ENCODE results near the gene ATAD2B. TPM values are rescaled to one million over a fixed set of nuclear protein-coding genes. Genes with fewer than 3 reads are reported as not detected.

The ATAD2B gene
- total RNA-seq, 1 donor from 2014 or later = 38.5 TPM

DNA sequence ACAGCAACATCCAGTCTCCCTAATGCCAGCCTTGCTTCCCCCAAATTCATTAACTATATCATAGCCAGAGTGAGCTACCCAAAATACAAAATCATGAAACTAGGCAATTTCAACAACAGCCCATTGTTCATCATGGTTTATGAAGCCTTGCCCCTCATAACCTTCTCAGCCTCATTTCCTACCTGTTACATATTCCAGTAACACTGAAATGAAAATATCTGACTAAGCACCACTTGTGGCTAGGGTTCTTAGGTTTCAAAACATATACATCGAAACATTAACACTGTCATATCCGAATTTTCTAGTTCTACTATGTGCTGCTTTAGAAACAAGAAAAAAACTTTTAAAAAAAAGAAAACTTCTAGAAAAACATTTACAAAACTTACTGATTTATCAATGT, 59.5 kb downstream of the ATAD2B start:
- Histone ChIP-seq H3K27me3 (no peaks in the 10 kb centered on the region), H3K9me3 (no peaks in the 10 kb centered on the region), H3K27ac (no peak overlapping the region), H3K4me1 (no peaks in the 10 kb centered on the region), H3K4me3 (no peak overlapping the region), H3K36me3 (peaks cover 0 to 42% of the 10 kb centered on the region in 2 donors)
- intact Hi-C loops (cut with DNase I) = no loop called here
- no peak for DNase-seq (ENCODE audit: extremely low spot score in 2 of 2)
- no peak for TF ChIP-seq POLR2AphosphoS5 (IDR thresholded peaks at IDR 0.05; ENCODE audit: insufficient read depth in 1 of 2, low read depth in 1 of 2)

DNA sequence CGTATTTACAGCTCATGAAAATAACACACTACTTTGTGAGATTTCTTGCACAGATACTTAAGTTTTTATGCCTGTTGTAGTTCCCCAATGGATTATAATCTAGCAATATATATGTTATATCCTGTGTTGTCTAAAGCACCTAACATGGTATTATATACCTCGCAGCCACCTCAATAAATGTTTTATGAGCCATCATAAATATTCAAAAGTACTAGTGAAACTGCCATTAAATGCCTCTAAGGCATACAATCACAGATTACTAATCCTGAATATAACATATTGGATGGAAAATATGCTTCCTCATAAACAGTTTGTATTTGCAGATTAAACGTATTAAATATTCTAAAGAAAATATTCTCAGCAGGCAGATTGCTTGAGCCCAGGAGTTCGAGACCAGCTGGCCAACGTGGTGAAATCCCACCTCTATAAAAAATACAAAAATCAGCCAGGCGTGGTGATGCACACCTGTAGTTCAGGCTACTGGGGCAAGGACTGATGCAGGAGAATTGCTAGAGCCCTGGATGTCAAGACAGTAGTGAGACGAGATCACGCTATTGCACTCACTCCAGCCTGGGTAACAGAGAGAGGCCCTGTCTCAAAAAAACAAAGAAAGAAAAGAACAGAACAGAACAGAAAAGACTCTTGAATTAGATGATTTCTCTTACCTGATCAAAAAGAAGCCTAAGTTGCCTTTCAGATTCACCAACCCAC, 64.1 kb downstream of the ATAD2B start:
- intact Hi-C loops (cut with DNase I) = no loop called here
- H3K36me3 ChIP-seq = peaks cover 2 to 24% of the 10 kb centered on the region in 2 donors
- TF ChIP-seq POLR2AphosphoS5 (IDR thresholded peaks at IDR 0.05; ENCODE audit: insufficient read depth in 1 of 2, low read depth in 1 of 2) (no peak), POLR2A (IDR thresholded peaks at IDR 0.05) (no peak)
- TF ChIP-seq, protein P1, sequence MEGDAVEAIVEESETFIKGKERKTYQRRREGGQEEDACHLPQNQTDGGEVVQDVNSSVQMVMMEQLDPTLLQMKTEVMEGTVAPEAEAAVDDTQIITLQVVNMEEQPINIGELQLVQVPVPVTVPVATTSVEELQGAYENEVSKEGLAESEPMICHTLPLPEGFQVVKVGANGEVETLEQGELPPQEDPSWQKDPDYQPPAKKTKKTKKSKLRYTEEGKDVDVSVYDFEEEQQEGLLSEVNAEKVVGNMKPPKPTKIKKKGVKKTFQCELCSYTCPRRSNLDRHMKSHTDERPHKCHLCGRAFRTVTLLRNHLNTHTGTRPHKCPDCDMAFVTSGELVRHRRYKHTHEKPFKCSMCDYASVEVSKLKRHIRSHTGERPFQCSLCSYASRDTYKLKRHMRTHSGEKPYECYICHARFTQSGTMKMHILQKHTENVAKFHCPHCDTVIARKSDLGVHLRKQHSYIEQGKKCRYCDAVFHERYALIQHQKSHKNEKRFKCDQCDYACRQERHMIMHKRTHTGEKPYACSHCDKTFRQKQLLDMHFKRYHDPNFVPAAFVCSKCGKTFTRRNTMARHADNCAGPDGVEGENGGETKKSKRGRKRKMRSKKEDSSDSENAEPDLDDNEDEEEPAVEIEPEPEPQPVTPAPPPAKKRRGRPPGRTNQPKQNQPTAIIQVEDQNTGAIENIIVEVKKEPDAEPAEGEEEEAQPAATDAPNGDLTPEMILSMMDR (IDR thresholded peaks at IDR 0.05) = no peak

DNA sequence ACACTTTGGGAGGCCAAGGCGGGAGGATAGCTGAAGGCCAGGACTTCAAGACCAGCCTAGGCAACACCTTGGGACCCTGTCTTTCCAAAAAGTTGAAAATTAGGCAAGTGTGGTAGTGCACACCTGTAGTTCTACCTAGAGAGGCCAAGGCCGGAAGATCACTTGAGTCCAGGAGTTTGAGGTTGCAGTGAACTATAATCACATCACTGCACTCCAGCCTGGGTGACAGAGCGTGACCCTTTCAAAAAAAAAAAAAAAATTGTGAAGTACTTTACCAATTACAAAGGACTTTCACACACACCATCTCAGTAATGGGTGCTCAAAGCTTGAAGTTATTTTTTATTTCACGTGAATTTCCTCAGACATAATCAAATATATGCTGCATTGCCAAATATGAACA, 65.0 kb downstream of the ATAD2B start:
- no peaks in the 10 kb centered on the region for H3K9me3 ChIP-seq
- H3K4me1 ChIP-seq = no peaks in the 10 kb centered on the region
- H3K27me3 ChIP-seq = no peaks in the 10 kb centered on the region
- intact Hi-C loops (cut with DNase I) = no loop called here
- peaks cover 2 to 21% of the 10 kb centered on the region in 2 donors for H3K36me3 ChIP-seq
- no peak for DNase-seq (ENCODE audit: extremely low spot score in 2 of 2)
- H3K27ac ChIP-seq = no peak overlapping the region
- TF ChIP-seq, protein P1 (IDR thresholded peaks at IDR 0.05) = no peak
- TF ChIP-seq POLR2AphosphoS5 (IDR thresholded peaks at IDR 0.05; ENCODE audit: insufficient read depth in 1 of 2, low read depth in 1 of 2) (no peak), POLR2A (IDR thresholded peaks at IDR 0.05) (no peak)
- H3K4me3 ChIP-seq = no peak overlapping the region

More for the DNA sequence above, 64.1 kb downstream of the ATAD2B start:
- no peak overlapping the region for H3K27ac ChIP-seq
- H3K27me3 ChIP-seq = no peaks in the 10 kb centered on the region
- DNase-seq (ENCODE audit: extremely low spot score in 2 of 2) = no peak
- H3K4me3 ChIP-seq = no peak overlapping the region
- H3K9me3 ChIP-seq = no peaks in the 10 kb centered on the region
- H3K4me1 ChIP-seq = no peaks in the 10 kb centered on the region

DNA sequence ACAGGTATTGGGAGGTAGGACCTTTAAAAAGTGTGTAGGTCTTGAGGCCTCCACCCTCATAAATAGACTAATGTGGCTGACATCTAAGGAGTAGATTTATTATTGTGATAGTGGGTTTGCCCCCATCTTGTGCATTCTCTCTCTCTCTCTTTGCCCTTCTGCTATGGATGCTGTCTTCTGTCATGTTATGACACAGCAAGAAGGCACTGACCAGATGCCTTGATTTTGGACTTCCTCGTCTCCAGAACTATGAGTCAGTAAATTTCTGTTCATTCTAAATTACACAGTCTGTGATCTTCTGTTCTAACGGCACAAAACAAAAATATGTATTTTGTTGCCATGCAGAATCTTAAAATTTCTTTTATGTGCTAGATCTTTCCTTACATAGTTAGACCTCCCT, 66.9 kb downstream of the ATAD2B start:
- Histone ChIP-seq H3K36me3 (peaks cover 2 to 24% of the 10 kb centered on the region in 2 donors), H3K27ac (no peak overlapping the region), H3K4me3 (no peak overlapping the region), H3K27me3 (no peaks in the 10 kb centered on the region), H3K4me1 (no peaks in the 10 kb centered on the region), H3K9me3 (no peaks in the 10 kb centered on the region)
- intact Hi-C loops (cut with DNase I) = no loop called here
- no peak for TF ChIP-seq POLR2A (IDR thresholded peaks at IDR 0.05)
- TF ChIP-seq, protein P1 (IDR thresholded peaks at IDR 0.05) = no peak
- TF ChIP-seq POLR2AphosphoS5 (IDR thresholded peaks at IDR 0.05; ENCODE audit: insufficient read depth in 1 of 2, low read depth in 1 of 2) = no peak
- DNase-seq (ENCODE audit: extremely low spot score in 2 of 2) = no peak

DNA sequence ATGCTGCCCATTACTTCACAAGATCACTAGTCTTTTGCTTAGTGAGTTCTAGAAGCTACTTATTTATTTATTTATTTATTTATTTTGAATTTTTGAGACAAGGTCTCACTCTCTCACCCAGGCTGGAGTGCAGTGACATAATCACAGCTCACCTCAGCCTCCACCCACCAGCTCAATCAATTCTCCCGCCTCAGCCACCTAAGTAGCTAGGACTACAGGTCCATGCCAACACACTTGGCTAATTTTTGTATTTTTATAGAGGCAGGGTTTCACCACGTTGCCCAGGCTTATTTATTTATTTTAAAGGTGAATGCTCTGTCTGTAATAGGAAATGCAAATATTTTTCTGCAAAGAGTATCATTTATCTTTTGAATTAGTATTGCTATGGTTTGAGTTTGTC, 67.7 kb downstream of the ATAD2B start:
- H3K27ac ChIP-seq = no peak overlapping the region
- no peaks in the 10 kb centered on the region for H3K4me1 ChIP-seq
- TF ChIP-seq POLR2A (IDR thresholded peaks at IDR 0.05) (no peak), POLR2AphosphoS5 (IDR thresholded peaks at IDR 0.05; ENCODE audit: insufficient read depth in 1 of 2, low read depth in 1 of 2) (no peak)
- TF ChIP-seq, protein P1 (IDR thresholded peaks at IDR 0.05) = no peak
- intact Hi-C loops (cut with DNase I) = no loop called here
- H3K27me3 ChIP-seq = no peaks in the 10 kb centered on the region
- H3K36me3 ChIP-seq = peaks cover 2 to 20% of the 10 kb centered on the region in 2 donors
- H3K9me3 ChIP-seq = no peaks in the 10 kb centered on the region
- no peak overlapping the region for H3K4me3 ChIP-seq
- no peak for DNase-seq (ENCODE audit: extremely low spot score in 2 of 2)
